ENCODE measurements around the gene GFM1.

DNA sequence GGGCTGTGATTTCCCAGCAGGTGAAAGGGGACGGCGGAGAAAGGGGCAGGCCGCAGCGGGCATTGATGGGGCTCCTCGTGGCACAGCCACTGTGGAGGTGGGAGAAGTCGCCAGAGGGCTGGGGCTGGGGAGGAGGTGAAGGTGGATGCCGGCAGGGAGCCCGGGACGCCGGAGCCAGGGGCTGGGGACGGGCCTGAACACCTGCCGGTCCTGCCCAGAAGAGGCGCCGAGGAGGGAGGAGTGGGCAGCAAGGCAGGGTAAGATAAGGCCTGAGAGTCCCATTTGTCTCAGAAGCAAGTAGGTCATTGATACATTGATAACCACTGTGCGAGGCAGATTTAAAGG is 88.5 kb downstream of the GFM1 start:
- TF ChIP-seq, protein P1, sequence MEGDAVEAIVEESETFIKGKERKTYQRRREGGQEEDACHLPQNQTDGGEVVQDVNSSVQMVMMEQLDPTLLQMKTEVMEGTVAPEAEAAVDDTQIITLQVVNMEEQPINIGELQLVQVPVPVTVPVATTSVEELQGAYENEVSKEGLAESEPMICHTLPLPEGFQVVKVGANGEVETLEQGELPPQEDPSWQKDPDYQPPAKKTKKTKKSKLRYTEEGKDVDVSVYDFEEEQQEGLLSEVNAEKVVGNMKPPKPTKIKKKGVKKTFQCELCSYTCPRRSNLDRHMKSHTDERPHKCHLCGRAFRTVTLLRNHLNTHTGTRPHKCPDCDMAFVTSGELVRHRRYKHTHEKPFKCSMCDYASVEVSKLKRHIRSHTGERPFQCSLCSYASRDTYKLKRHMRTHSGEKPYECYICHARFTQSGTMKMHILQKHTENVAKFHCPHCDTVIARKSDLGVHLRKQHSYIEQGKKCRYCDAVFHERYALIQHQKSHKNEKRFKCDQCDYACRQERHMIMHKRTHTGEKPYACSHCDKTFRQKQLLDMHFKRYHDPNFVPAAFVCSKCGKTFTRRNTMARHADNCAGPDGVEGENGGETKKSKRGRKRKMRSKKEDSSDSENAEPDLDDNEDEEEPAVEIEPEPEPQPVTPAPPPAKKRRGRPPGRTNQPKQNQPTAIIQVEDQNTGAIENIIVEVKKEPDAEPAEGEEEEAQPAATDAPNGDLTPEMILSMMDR (conservative IDR thresholded peaks at IDR 0.05; ENCODE audit: low read depth, low read length) = no peak
- TF ChIP-seq EZH2 (IDR thresholded peaks at IDR 0.05; ENCODE audit: borderline replicate concordance, low read depth, low read length, poor library complexity, severe bottlenecking) = no peak
